ENCODE measurements around the gene APBA2. TPM values are rescaled to one million over a fixed set of nuclear protein-coding genes. Genes with fewer than 3 reads are reported as not detected.

APBA2 gene
- total and polyA plus RNA-seq, 10 of the 15 experiments (the other 5 are each of a cell fraction or from before 2014, with no cell fraction given), result 0.06 to 0.26 (median 0.07) TPM; not detected in 7

DNA sequence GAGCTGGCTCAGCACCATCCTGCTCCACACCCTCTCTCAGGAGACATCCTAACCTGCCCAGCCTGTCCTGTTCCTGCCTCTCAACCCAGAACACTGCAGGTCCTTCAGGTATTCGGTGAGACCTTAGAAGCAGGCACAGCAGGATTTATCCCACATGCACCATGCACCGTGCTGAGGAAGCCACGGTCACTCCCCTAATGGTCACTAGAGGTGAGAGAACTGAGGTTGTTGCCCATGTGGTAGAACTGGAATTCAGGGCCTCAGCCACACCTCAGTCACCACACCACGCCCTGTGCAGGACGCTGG, 36.9 kb downstream of the APBA2 start (continued):
- no peak for TF ChIP-seq IRF4 (IDR thresholded peaks at IDR 0.05; ENCODE audit: low read depth, low read length)
- TF ChIP-seq, protein P1, sequence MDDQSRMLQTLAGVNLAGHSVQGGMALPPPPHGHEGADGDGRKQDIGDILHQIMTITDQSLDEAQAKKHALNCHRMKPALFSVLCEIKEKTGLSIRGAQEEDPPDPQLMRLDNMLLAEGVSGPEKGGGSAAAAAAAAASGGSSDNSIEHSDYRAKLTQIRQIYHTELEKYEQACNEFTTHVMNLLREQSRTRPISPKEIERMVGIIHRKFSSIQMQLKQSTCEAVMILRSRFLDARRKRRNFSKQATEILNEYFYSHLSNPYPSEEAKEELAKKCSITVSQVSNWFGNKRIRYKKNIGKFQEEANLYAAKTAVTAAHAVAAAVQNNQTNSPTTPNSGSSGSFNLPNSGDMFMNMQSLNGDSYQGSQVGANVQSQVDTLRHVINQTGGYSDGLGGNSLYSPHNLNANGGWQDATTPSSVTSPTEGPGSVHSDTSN (IDR thresholded peaks at IDR 0.05; ENCODE audit: insufficient replicate concordance, low read depth, low read length), result no peak
- TF ChIP-seq, protein P2, sequence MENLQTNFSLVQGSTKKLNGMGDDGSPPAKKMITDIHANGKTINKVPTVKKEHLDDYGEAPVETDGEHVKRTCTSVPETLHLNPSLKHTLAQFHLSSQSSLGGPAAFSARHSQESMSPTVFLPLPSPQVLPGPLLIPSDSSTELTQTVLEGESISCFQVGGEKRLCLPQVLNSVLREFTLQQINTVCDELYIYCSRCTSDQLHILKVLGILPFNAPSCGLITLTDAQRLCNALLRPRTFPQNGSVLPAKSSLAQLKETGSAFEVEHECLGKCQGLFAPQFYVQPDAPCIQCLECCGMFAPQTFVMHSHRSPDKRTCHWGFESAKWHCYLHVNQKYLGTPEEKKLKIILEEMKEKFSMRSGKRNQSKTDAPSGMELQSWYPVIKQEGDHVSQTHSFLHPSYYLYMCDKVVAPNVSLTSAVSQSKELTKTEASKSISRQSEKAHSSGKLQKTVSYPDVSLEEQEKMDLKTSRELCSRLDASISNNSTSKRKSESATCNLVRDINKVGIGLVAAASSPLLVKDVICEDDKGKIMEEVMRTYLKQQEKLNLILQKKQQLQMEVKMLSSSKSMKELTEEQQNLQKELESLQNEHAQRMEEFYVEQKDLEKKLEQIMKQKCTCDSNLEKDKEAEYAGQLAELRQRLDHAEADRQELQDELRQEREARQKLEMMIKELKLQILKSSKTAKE (IDR thresholded peaks at IDR 0.05; ENCODE audit: low read depth, poor library complexity, severe bottlenecking), result no peak
- TF ChIP-seq, protein P3, sequence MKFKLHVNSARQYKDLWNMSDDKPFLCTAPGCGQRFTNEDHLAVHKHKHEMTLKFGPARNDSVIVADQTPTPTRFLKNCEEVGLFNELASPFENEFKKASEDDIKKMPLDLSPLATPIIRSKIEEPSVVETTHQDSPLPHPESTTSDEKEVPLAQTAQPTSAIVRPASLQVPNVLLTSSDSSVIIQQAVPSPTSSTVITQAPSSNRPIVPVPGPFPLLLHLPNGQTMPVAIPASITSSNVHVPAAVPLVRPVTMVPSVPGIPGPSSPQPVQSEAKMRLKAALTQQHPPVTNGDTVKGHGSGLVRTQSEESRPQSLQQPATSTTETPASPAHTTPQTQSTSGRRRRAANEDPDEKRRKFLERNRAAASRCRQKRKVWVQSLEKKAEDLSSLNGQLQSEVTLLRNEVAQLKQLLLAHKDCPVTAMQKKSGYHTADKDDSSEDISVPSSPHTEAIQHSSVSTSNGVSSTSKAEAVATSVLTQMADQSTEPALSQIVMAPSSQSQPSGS (IDR thresholded peaks at IDR 0.05; ENCODE audit: low read length), result no peak
- TF ChIP-seq STAT1 (conservative IDR thresholded peaks at IDR 0.05), result no peak
- TF ChIP-seq HCFC1 (IDR thresholded peaks at IDR 0.05; ENCODE audit: low read length), result no peak
- TF ChIP-seq, protein P4, sequence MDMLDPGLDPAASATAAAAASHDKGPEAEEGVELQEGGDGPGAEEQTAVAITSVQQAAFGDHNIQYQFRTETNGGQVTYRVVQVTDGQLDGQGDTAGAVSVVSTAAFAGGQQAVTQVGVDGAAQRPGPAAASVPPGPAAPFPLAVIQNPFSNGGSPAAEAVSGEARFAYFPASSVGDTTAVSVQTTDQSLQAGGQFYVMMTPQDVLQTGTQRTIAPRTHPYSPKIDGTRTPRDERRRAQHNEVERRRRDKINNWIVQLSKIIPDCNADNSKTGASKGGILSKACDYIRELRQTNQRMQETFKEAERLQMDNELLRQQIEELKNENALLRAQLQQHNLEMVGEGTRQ (IDR thresholded peaks at IDR 0.05; ENCODE audit: borderline replicate concordance, low read depth, low read length), result no peak
- TF ChIP-seq, protein P5, sequence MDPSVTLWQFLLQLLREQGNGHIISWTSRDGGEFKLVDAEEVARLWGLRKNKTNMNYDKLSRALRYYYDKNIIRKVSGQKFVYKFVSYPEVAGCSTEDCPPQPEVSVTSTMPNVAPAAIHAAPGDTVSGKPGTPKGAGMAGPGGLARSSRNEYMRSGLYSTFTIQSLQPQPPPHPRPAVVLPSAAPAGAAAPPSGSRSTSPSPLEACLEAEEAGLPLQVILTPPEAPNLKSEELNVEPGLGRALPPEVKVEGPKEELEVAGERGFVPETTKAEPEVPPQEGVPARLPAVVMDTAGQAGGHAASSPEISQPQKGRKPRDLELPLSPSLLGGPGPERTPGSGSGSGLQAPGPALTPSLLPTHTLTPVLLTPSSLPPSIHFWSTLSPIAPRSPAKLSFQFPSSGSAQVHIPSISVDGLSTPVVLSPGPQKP (IDR thresholded peaks at IDR 0.05; ENCODE audit: low read depth, low read length), result no peak
- no peak for TF ChIP-seq CBFB (IDR thresholded peaks at IDR 0.05; ENCODE audit: low read depth)
- TF ChIP-seq, protein P6, sequence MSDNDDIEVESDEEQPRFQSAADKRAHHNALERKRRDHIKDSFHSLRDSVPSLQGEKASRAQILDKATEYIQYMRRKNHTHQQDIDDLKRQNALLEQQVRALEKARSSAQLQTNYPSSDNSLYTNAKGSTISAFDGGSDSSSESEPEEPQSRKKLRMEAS (IDR thresholded peaks at IDR 0.05; ENCODE audit: low read depth, low read length), result no peak
- TF ChIP-seq EP300 (IDR thresholded peaks at IDR 0.05; ENCODE audit: borderline replicate concordance in 1 of 2, control insufficient read depth in 1 of 2, low read depth in 2 of 2, low read length in 2 of 2), result no peak
- no peak for TF ChIP-seq GABPA (IDR thresholded peaks at IDR 0.05; ENCODE audit: low read depth)
- TF ChIP-seq LARP7 (IDR thresholded peaks at IDR 0.05), result no peak
